Mucosa of rectum (tissue), 2 donors: Measurements from ENCODE around the gene MTG2.
"Not testable (repeated sequence)": the region's sequence is repeated elsewhere in the genome, so short reads cannot be mapped to it uniquely, and the experiment has no call there.

Experiments used
- H3K27ac ChIP-seq, 2 donors: one replicate each; pipeline ENCODE4 v1.7.0; 2013; ENCODE audit warnings: inconsistent platforms in 2 of 2, low read depth in 2 of 2, low read length in 2 of 2
- H3K27me3 ChIP-seq, 2 donors: one replicate each; pipeline ENCODE4 v1.7.0; 2013; ENCODE audit warnings: low read length in 2 of 2; ENCODE audit not compliant: control insufficient read depth in 2 of 2, insufficient read depth in 2 of 2
- H3K36me3 ChIP-seq, 2 donors: one replicate each; pipeline ENCODE4 v1.7.0; 2013; ENCODE audit warnings: low read length in 2 of 2; ENCODE audit not compliant: control insufficient read depth in 2 of 2, insufficient read depth in 2 of 2
- H3K4me1 ChIP-seq, 2 donors: one replicate each; pipeline ENCODE4 v1.7.0; 2013; ENCODE audit warnings: low read length in 2 of 2, mild to moderate bottlenecking in 1 of 2; ENCODE audit not compliant: control insufficient read depth in 2 of 2, insufficient read depth in 2 of 2
- H3K4me3 ChIP-seq, 2 donors: one replicate each; pipeline ENCODE4 v1.7.0; 2013; ENCODE audit warnings: low read length in 2 of 2
- H3K9ac ChIP-seq, 2 donors: one replicate each; pipeline ENCODE4 v1.7.0; 2013; ENCODE audit warnings: low read length in 2 of 2, low read depth in 1 of 2, mild to moderate bottlenecking in 1 of 2
- H3K9me3 ChIP-seq, 2 donors: one replicate each; pipeline ENCODE4 v1.7.0; 2013; ENCODE audit warnings: low read length in 2 of 2; ENCODE audit not compliant: control insufficient read depth in 2 of 2
- donor health status: healthy.
- donor health status: Normal muscosa, but diverticular disease.

Gene MTG2

GRCh38 chr20:62146019-62146755, 36.6 kb upstream of the MTG2 start:
- no peak overlapping the region for H3K27ac ChIP-seq
- H3K9ac ChIP-seq = no peak overlapping the region
- no peaks in the 10 kb centered on the region for H3K36me3 ChIP-seq
- H3K9me3 ChIP-seq = no peaks in the 10 kb centered on the region
- H3K4me3 ChIP-seq = no peak overlapping the region
- H3K4me1 ChIP-seq = peaks cover 18 to 20% of the 10 kb centered on the region in 2 donors
- H3K27me3 ChIP-seq = no peaks in the 10 kb centered on the region

GRCh38 chr20:62147125-62147524, 35.7 kb upstream of the MTG2 start:
- Histone ChIP-seq H3K27ac (no peak overlapping the region), H3K9me3 (no peaks in the 10 kb centered on the region), H3K4me1 (peaks cover 9 to 10% of the 10 kb centered on the region in 2 donors)

GRCh38 chr20:62147528-62147927, 35.3 kb upstream of the MTG2 start:
- H3K9me3 ChIP-seq = no peaks in the 10 kb centered on the region
- H3K27ac ChIP-seq = no peak overlapping the region
- H3K4me3 ChIP-seq = no peak overlapping the region
- H3K36me3 ChIP-seq = no peaks in the 10 kb centered on the region
- no peaks in the 10 kb centered on the region for H3K27me3 ChIP-seq
- H3K9ac ChIP-seq = no peak overlapping the region
- H3K4me1 ChIP-seq = peaks cover 8 to 10% of the 10 kb centered on the region in 2 donors

More at GRCh38 chr20:62147125-62147524, 35.7 kb upstream of the MTG2 start:
- Histone ChIP-seq H3K9ac (no peak overlapping the region), H3K36me3 (no peaks in the 10 kb centered on the region), H3K4me3 (no peak overlapping the region), H3K27me3 (no peaks in the 10 kb centered on the region)

DNA sequence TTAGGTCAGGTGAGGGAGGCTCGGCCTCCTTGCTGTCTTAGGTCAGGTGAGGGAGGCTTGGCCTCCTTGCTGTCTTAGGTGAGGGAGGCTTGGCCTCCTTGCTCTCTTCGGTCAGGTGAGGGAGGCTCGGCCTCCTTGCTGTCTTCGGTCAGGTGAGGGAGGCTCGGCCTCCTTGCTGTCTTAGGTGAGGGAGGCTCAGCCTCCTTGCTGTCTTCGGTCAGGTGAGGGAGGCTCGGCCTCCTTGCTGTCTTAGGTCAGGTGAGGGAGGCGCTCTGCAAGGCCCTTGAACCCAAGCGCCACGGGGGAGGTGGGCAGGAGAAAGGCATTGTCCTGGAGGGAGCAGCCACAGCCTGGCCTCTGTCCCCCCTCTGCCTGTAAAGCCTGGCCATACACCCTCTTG, 34.4 kb upstream of the MTG2 start:
- H3K9me3 ChIP-seq, H3K9ac ChIP-seq, H3K36me3 ChIP-seq, H3K27ac ChIP-seq, H3K4me3 ChIP-seq, H3K27me3 ChIP-seq: not testable (repeated sequence)
- peaks cover 8 to 10% of the 10 kb centered on the region in 2 donors for H3K4me1 ChIP-seq

- H3K4me3 ChIP-seq = no peak overlapping the region
- peaks cover 0 to 6% of the 10 kb centered on the region in 2 donors for H3K36me3 ChIP-seq
- peaks cover 8 to 10% of the 10 kb centered on the region in 2 donors for H3K4me1 ChIP-seq
- H3K9me3 ChIP-seq = no peaks in the 10 kb centered on the region
- H3K27ac ChIP-seq = no peak overlapping the region
- H3K27me3 ChIP-seq = no peaks in the 10 kb centered on the region
- H3K9ac ChIP-seq = no peak overlapping the region
These were observed 33.9 kb upstream of the MTG2 start for GRCh38 chr20:62148908-62149314.

DNA sequence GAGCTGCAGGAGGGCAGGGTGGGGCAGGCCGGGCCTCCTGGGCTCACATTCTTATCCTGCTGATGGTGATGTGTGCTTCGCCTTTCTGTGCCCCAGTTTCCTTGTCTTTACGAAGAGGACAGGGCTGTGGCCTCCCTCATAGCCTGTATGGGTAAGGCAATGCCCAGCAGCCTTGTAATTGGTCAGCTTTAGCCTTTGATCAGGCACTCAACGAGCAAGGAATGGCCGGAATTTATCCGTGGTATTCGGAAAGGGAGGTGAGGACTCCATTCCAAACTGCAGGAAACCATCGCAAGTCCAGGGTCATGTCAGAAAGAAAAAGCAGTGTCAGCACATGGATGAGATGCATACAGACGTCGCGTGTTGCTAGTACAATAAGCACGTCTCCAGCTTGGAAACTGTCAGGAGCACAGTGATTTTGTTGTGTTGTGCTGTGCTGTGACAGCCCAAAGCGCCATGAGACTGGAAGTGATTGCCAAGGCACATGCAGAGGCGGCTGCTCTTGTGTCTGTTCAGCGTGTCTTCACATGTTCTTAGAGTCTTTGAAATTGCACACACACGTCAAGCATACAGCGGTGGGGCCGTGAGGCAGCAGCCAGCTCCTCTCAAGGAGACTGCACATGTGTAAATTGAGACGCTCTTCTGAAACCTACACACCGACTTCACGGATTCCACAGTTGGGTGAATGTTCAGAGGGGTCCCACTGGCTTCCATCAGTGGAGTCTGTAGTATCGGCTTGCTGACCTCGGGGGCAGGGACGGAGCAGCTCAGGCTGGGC, 33.1 kb upstream of the MTG2 start:
- no peak overlapping the region for H3K4me3 ChIP-seq
- peaks cover 4 to 7% of the 10 kb centered on the region in 2 donors for H3K4me1 ChIP-seq
- H3K9me3 ChIP-seq = no peaks in the 10 kb centered on the region
- H3K27me3 ChIP-seq = no peaks in the 10 kb centered on the region
- no peak overlapping the region for H3K27ac ChIP-seq
- H3K9ac ChIP-seq = no peak overlapping the region
- peaks cover 0 to 14% of the 10 kb centered on the region in 2 donors for H3K36me3 ChIP-seq

DNA sequence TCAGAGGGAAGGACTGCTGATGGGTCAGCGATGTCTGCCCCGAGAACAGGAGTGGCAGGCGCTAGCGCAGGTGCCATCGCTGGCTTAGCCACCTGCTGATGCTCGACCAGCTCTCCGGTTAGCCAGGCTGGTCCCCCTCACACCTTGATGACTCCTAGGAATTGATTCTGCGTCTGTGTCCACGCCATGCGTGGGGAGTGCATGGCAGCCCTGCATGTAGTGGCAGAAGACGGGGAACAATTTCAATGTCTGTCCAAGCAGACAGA, 32.6 kb upstream of the MTG2 start:
- no peaks in the 10 kb centered on the region for H3K9me3 ChIP-seq
- no peaks in the 10 kb centered on the region for H3K27me3 ChIP-seq
- H3K27ac ChIP-seq = no peak overlapping the region
- peaks cover 0 to 14% of the 10 kb centered on the region in 2 donors for H3K36me3 ChIP-seq
- H3K4me1 ChIP-seq = peaks cover 0 to 2% of the 10 kb centered on the region in 2 donors
- no peak overlapping the region for H3K9ac ChIP-seq
- no peak overlapping the region for H3K4me3 ChIP-seq

- Histone ChIP-seq H3K9ac (no peak overlapping the region), H3K36me3 (peaks cover 0 to 14% of the 10 kb centered on the region in 2 donors), H3K4me1 (no peaks in the 10 kb centered on the region), H3K27ac (no peak overlapping the region), H3K4me3 (no peak overlapping the region), H3K9me3 (no peaks in the 10 kb centered on the region), H3K27me3 (no peaks in the 10 kb centered on the region)
These were observed 31.6 kb upstream of the MTG2 start for GRCh38 chr20:62151225-62151624.

- H3K9me3 ChIP-seq = no peaks in the 10 kb centered on the region
- H3K4me1 ChIP-seq = no peaks in the 10 kb centered on the region
These were observed 30.9 kb upstream of the MTG2 start for GRCh38 chr20:62151835-62152364.

More at GRCh38 chr20:62151835-62152364, 30.9 kb upstream of the MTG2 start:
- Histone ChIP-seq H3K36me3 (peaks cover 0 to 14% of the 10 kb centered on the region in 2 donors), H3K27me3 (no peaks in the 10 kb centered on the region), H3K9ac (no peak overlapping the region), H3K4me3 (no peak overlapping the region), H3K27ac (no peak overlapping the region)
